ENCODE measurements around the gene SPHK2.

DNA sequence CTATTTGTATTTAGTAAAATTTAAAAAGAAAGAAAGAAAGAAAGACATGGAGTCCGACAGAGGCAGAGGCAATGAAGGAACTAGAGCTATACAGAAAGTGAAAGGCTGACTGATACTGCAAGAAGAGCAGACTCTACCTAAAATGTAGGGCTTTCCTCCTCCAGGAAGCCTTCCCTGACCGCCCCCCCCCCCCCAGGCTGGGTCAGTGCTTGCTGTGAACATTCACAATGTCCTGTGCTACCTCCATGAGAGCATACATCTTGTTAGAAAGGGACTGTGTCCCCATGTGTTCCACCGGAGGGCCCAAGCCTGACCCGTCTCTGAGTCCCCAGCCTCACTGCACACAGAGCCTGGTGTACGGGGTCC is 32.4 kb downstream of the SPHK2 start:
- TF ChIP-seq POLR2A (IDR thresholded peaks at IDR 0.05; ENCODE audit: low read length) = no peak
- no peak for TF ChIP-seq GATA1 (IDR thresholded peaks at IDR 0.05; ENCODE audit: low read depth, low read length)
